NCI-H345 (cell line): ENCODE results near the gene SRRM4.
"Not testable (repeated sequence)": the region's sequence is repeated elsewhere in the genome, so short reads cannot be mapped to it uniquely, and the experiment has no call there.

ENCODE experiments used
- DNase-seq: peaks from one replicate; lab custom pipeline; 2025; lab: John Stamatoyannopoulos, UW

The SRRM4 gene

GRCh38 chr12:119008691-119009221 is 27.4 kb downstream of the SRRM4 start:
- DNase-seq, result no peak

- DNase-seq, result no peak
Observed at GRCh38 chr12:119011231-119011630, 29.9 kb downstream of the SRRM4 start.

GRCh38 chr12:119012179-119012578 is 30.8 kb downstream of the SRRM4 start:
- DNase-seq, result no peak

- DNase-seq, result no peak
Observed at GRCh38 chr12:119013023-119013422, 31.7 kb downstream of the SRRM4 start.

- no peak for DNase-seq
Observed at GRCh38 chr12:119014368-119014767, 33.0 kb downstream of the SRRM4 start.

- DNase-seq, result no peak
Observed at GRCh38 chr12:119016715-119017114, 35.4 kb downstream of the SRRM4 start.

- no peak for DNase-seq
Observed at GRCh38 chr12:119019166-119019565, 37.8 kb downstream of the SRRM4 start.

GRCh38 chr12:119020406-119021360 is 39.3 kb downstream of the SRRM4 start:
- DNase-seq, result no peak

GRCh38 chr12:119024356-119024755 is 43.0 kb downstream of the SRRM4 start:
- DNase-seq, result no peak

- DNase-seq, result no peak
Observed at GRCh38 chr12:119025786-119026185, 44.4 kb downstream of the SRRM4 start.

GRCh38 chr12:119033332-119033731 is 52.0 kb downstream of the SRRM4 start:
- DNase-seq, result not testable (repeated sequence)

- DNase-seq, result no peak
Observed at GRCh38 chr12:119036878-119037825, 55.8 kb downstream of the SRRM4 start.

GRCh38 chr12:119044094-119044493 is 62.8 kb downstream of the SRRM4 start:
- DNase-seq, result no peak

GRCh38 chr12:119047641-119048040 is 66.3 kb downstream of the SRRM4 start:
- no peak for DNase-seq

- DNase-seq, result no peak
Observed at GRCh38 chr12:119050663-119051062, 69.3 kb downstream of the SRRM4 start.

- no peak for DNase-seq
Observed at GRCh38 chr12:119051474-119051873, 70.1 kb downstream of the SRRM4 start.

- no peak for DNase-seq
Observed at GRCh38 chr12:119052001-119052400, 70.7 kb downstream of the SRRM4 start.

- DNase-seq, result no peak
Observed at GRCh38 chr12:119055977-119056376, 74.6 kb downstream of the SRRM4 start.

GRCh38 chr12:119060847-119061796 is 79.8 kb downstream of the SRRM4 start:
- DNase-seq, result peak; percentile 43

GRCh38 chr12:119068129-119068856 is 87.0 kb downstream of the SRRM4 start:
- DNase-seq, result peak; percentile 31
